ENCODE results near the gene SGO1. TPM values are rescaled to one million over a fixed set of nuclear protein-coding genes. Genes with fewer than 3 reads are reported as not detected.

Gene SGO1
- total RNA-seq, 1 experiment from 2014 or later: 23.5 TPM

- DNase-seq (ENCODE audit: low read depth, low spot score) (peak; percentile 40), ATAC-seq (peak; percentile 81)
- no peak overlapping the region for H3K9ac ChIP-seq (ENCODE audit: low read length)
- no peaks in the 10 kb centered on the region for H3K9me3 ChIP-seq (ENCODE audit: control insufficient read depth in 1 of 2, insufficient read depth in 1 of 2, low read depth in 1 of 2, low read length in 2 of 2)
- no peak overlapping the region for H2AFZ ChIP-seq (ENCODE audit: low read depth, low read length, poor library complexity, severe bottlenecking)
- H3K4me3 ChIP-seq (replicated peaks in 1 of 2; ENCODE audit: low read depth in 1 of 2, low read length in 2 of 2): no peak overlapping the region
- no peak overlapping the region for H3K4me2 ChIP-seq (ENCODE audit: low read length)
- peaks cover 19% of the 10 kb centered on the region for H3K27me3 ChIP-seq (ENCODE audit: insufficient read depth, low read length)
- RAD21 ChIA-PET (ENCODE audit: low non-redundant PET in 1 of 2, low total read pairs in 2 of 2, uncharacterized antibody in 2 of 2, unreplicated experiment in 2 of 2): interaction anchor here in 1 of 2 experiments (0.6 kb wide), 2 partner anchors 226 to 489 kb away, joined by 3 to 4 read pairs; no protein-coding TSS in a partner anchor
- POLR2A ChIA-PET: no interaction called here
- TF ChIP-seq, protein P1, sequence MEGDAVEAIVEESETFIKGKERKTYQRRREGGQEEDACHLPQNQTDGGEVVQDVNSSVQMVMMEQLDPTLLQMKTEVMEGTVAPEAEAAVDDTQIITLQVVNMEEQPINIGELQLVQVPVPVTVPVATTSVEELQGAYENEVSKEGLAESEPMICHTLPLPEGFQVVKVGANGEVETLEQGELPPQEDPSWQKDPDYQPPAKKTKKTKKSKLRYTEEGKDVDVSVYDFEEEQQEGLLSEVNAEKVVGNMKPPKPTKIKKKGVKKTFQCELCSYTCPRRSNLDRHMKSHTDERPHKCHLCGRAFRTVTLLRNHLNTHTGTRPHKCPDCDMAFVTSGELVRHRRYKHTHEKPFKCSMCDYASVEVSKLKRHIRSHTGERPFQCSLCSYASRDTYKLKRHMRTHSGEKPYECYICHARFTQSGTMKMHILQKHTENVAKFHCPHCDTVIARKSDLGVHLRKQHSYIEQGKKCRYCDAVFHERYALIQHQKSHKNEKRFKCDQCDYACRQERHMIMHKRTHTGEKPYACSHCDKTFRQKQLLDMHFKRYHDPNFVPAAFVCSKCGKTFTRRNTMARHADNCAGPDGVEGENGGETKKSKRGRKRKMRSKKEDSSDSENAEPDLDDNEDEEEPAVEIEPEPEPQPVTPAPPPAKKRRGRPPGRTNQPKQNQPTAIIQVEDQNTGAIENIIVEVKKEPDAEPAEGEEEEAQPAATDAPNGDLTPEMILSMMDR (IDR thresholded peaks at IDR 0.05 in 2 of 3, conservative IDR thresholded peaks at IDR 0.05 in 1 of 3; ENCODE audit: borderline replicate concordance in 1 of 3, insufficient read depth in 1 of 3, low read depth in 2 of 3, low read length in 2 of 3): peak; percentile 29 to 57 (median 56); a peak in 4 of 6 replicates
- TF ChIP-seq RAD21 (IDR thresholded peaks at IDR 0.05; ENCODE audit: low read depth): peak; percentile 73
- TF ChIP-seq, protein P2, sequence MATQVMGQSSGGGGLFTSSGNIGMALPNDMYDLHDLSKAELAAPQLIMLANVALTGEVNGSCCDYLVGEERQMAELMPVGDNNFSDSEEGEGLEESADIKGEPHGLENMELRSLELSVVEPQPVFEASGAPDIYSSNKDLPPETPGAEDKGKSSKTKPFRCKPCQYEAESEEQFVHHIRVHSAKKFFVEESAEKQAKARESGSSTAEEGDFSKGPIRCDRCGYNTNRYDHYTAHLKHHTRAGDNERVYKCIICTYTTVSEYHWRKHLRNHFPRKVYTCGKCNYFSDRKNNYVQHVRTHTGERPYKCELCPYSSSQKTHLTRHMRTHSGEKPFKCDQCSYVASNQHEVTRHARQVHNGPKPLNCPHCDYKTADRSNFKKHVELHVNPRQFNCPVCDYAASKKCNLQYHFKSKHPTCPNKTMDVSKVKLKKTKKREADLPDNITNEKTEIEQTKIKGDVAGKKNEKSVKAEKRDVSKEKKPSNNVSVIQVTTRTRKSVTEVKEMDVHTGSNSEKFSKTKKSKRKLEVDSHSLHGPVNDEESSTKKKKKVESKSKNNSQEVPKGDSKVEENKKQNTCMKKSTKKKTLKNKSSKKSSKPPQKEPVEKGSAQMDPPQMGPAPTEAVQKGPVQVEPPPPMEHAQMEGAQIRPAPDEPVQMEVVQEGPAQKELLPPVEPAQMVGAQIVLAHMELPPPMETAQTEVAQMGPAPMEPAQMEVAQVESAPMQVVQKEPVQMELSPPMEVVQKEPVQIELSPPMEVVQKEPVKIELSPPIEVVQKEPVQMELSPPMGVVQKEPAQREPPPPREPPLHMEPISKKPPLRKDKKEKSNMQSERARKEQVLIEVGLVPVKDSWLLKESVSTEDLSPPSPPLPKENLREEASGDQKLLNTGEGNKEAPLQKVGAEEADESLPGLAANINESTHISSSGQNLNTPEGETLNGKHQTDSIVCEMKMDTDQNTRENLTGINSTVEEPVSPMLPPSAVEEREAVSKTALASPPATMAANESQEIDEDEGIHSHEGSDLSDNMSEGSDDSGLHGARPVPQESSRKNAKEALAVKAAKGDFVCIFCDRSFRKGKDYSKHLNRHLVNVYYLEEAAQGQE (IDR thresholded peaks at IDR 0.05; ENCODE audit: low read depth): no peak
- no peaks in the 10 kb centered on the region for H3K9me2 ChIP-seq (ENCODE audit: insufficient read depth)
- H3K79me2 ChIP-seq (ENCODE audit: insufficient read depth, low read length): no peaks in the 10 kb centered on the region
- intact Hi-C loops (cut with micrococcal nuclease): loop anchor here (5.0 kb wide), 2 partner anchors 1667 to 1892 kb away; no protein-coding TSS in a partner anchor
- no peaks in the 10 kb centered on the region for H3K36me3 ChIP-seq (ENCODE audit: control insufficient read depth in 1 of 2, insufficient read depth in 2 of 2, low read length in 2 of 2)
- CTCF ChIA-PET: interaction anchor here (1.1 kb wide), 1 partner anchor 1891 kb away, joined by 3 read pairs; no protein-coding TSS in a partner anchor
- H3K27ac ChIP-seq (ENCODE audit: low read depth, low read length): no peak overlapping the region
- BruUV-seq (replicated peaks): no TSS peak
- H4K20me1 ChIP-seq (ENCODE audit: insufficient read depth): no peaks in the 10 kb centered on the region
- no peaks in the 10 kb centered on the region for H3K4me1 ChIP-seq (ENCODE audit: control insufficient read depth in 1 of 2, insufficient read depth in 2 of 2, low read length in 2 of 2)
Observed at GRCh38 chr3:20225769-20226168, 39.8 kb upstream of the SGO1 start.

All from HCT116 (cell line).